CD8-positive, alpha-beta memory T cell (primary cell): ENCODE results near the gene FSTL4. TPM values are rescaled to one million over a fixed set of nuclear protein-coding genes. Genes with fewer than 3 reads are reported as not detected.

Experiments used
- CTCF ChIA-PET: fragments of 350-600 bp; sonication (Branson Sonifier 250); formaldehyde crosslinking; loops from one replicate; lab custom pipeline; 2021; ENCODE audit warnings: antibody characterized with exemption; lab: Charles Lee
- POLR2A ChIA-PET: fragments of 350-600 bp; sonication (Branson Sonifier 250); formaldehyde crosslinking; loops from one replicate; lab custom pipeline; 2021; ENCODE audit warnings: antibody characterized with exemption; lab: Charles Lee
- DNase-seq, 5 donors: peaks; one replicate each; pipeline versions ENCODE4 v3.0.0 to v3.0.0-alpha.2; 2020 to 2022; ENCODE audit warnings: mixed read lengths in 1 of 5
- H3K27ac ChIP-seq: one replicate; pipeline ENCODE4 v1.7.0; 2013; ENCODE audit warnings: low read depth, mild to moderate bottlenecking, low read length, moderate library complexity
- H3K27me3 ChIP-seq: 2 replicates; pipeline ENCODE4 v1.7.0; 2013; ENCODE audit warnings: low read length, mild to moderate bottlenecking; ENCODE audit not compliant: insufficient read depth, poor library complexity, severe bottlenecking
- H3K36me3 ChIP-seq: 2 replicates; pipeline ENCODE4 v1.7.0; 2013; ENCODE audit warnings: mild to moderate bottlenecking, low read length, moderate library complexity; ENCODE audit not compliant: insufficient read depth
- H3K4me1 ChIP-seq: 2 replicates; pipeline ENCODE4 v1.7.0; 2013; ENCODE audit warnings: mild to moderate bottlenecking, low read length, moderate library complexity; ENCODE audit not compliant: insufficient read depth
- H3K4me3 ChIP-seq: 2 replicates; pipeline ENCODE4 v1.7.0; 2013; ENCODE audit warnings: mild to moderate bottlenecking, low read length
- H3K9me3 ChIP-seq: 2 replicates; pipeline ENCODE4 v1.7.0; 2013; ENCODE audit warnings: mild to moderate bottlenecking, low read length
- H3K27ac Mint-ChIP-seq, 8 donors: one replicate each; pipeline ENCODE4 v1.8.0; 2020 to 2021; ENCODE audit warnings: mixed read lengths in 8 of 8, mild to moderate bottlenecking in 6 of 8, inconsistent platforms in 3 of 8, moderate library complexity in 3 of 8
- H3K27me3 Mint-ChIP-seq, 2 donors: one replicate each; pipeline ENCODE4 v1.8.0; 2020 to 2021; ENCODE audit warnings: mixed read lengths in 2 of 2, mild to moderate bottlenecking in 1 of 2, moderate library complexity in 1 of 2
- H3K36me3 Mint-ChIP-seq, 3 donors: one replicate each; pipeline ENCODE4 v1.8.0; 2020 to 2021; ENCODE audit warnings: mixed read lengths in 3 of 3, inconsistent platforms in 1 of 3, mild to moderate bottlenecking in 1 of 3
- H3K4me1 Mint-ChIP-seq, 3 donors: one replicate each; pipeline ENCODE4 v1.8.0; 2020 to 2021; ENCODE audit warnings: mixed read lengths in 3 of 3, inconsistent platforms in 1 of 3, mild to moderate bottlenecking in 1 of 3
- H3K4me3 Mint-ChIP-seq, 7 donors: one replicate each; pipeline ENCODE4 v1.8.0; 2020 to 2021; ENCODE audit warnings: mixed read lengths in 7 of 7, mild to moderate bottlenecking in 6 of 7, moderate library complexity in 4 of 7, inconsistent platforms in 2 of 7
- H3K9me3 Mint-ChIP-seq, 5 donors: one replicate each; pipeline ENCODE4 v1.8.0; 2020 to 2022; ENCODE audit warnings: mixed read lengths in 5 of 5, mild to moderate bottlenecking in 3 of 5, moderate library complexity in 2 of 5, inconsistent platforms in 1 of 5
- polyA plus RNA-seq: library from polyadenylated mRNA; unstranded; fragments of 300-500 nt; fragmentation: Illumina TruSeq; gene quantifications from one replicate; pipeline ENCODE4 v1.2.3, GENCODE V29; 2021
- total RNA-seq, 2 experiments: library from RNA; stranded (reverse); gene quantifications; one replicate each; pipeline ENCODE4 v1.2.3, GENCODE V29; 2021

The FSTL4 gene
- total and polyA plus RNA-seq, 3 experiments from 2014 or later = 0.33 TPM; not detected in 2

- Mint-ChIP-seq H3K36me3 (no peaks in the 10 kb centered on the region), H3K27ac (no peak overlapping the region), H3K27me3 (peaks cover 0 to 3% of the 10 kb centered on the region in 2 donors), H3K4me1 (no peaks in the 10 kb centered on the region), H3K4me3 (no peak overlapping the region), H3K9me3 (no peaks in the 10 kb centered on the region)
- DNase-seq = no peak
- Histone ChIP-seq H3K36me3 (no peaks in the 10 kb centered on the region), H3K27me3 (no peaks in the 10 kb centered on the region), H3K4me1 (no peaks in the 10 kb centered on the region), H3K27ac (no peak overlapping the region), H3K4me3 (no peak overlapping the region), H3K9me3 (no peaks in the 10 kb centered on the region)
- ChIA-PET POLR2A (no interaction called here), CTCF (interaction anchor here (0.8 to 2.6 kb wide), 2 partner anchors 24 to 176 kb away, joined by 3 to 10 read pairs; no protein-coding TSS in a partner anchor)
Observed at GRCh38 chr5:133286483-133286882, 325.9 kb downstream of the FSTL4 start.

- no peaks in the 10 kb centered on the region for H3K27me3 Mint-ChIP-seq
- DNase-seq = no peak
- ChIA-PET POLR2A (no interaction called here), CTCF (interaction anchor here (2.6 kb wide), 1 partner anchor 175 kb away, joined by 10 read pairs; no protein-coding TSS in a partner anchor)
- H3K4me3 Mint-ChIP-seq = no peak overlapping the region
- no peaks in the 10 kb centered on the region for H3K36me3 ChIP-seq
- no peak overlapping the region for H3K27ac Mint-ChIP-seq
- no peak overlapping the region for H3K27ac ChIP-seq
- H3K9me3 Mint-ChIP-seq = no peaks in the 10 kb centered on the region
- no peaks in the 10 kb centered on the region for H3K4me1 ChIP-seq
- no peaks in the 10 kb centered on the region for H3K9me3 ChIP-seq
- H3K4me3 ChIP-seq = no peak overlapping the region
- no peaks in the 10 kb centered on the region for H3K4me1 Mint-ChIP-seq
- H3K36me3 Mint-ChIP-seq = no peaks in the 10 kb centered on the region
- no peaks in the 10 kb centered on the region for H3K27me3 ChIP-seq
Observed at GRCh38 chr5:133285583-133286021, 326.7 kb downstream of the FSTL4 start.

GRCh38 chr5:133284306-133284705 lies 328.0 kb downstream of the FSTL4 start:
- no peaks in the 10 kb centered on the region for H3K9me3 ChIP-seq
- DNase-seq = no peak
- no peaks in the 10 kb centered on the region for H3K9me3 Mint-ChIP-seq
- no peaks in the 10 kb centered on the region for H3K27me3 Mint-ChIP-seq
- H3K4me1 ChIP-seq = no peaks in the 10 kb centered on the region
- H3K36me3 ChIP-seq = no peaks in the 10 kb centered on the region
- H3K27ac ChIP-seq = no peak overlapping the region
- H3K4me1 Mint-ChIP-seq = no peaks in the 10 kb centered on the region
- no peaks in the 10 kb centered on the region for H3K27me3 ChIP-seq
- H3K4me3 Mint-ChIP-seq = no peak overlapping the region
- CTCF ChIA-PET = no interaction called here
- no peak overlapping the region for H3K27ac Mint-ChIP-seq
- H3K36me3 Mint-ChIP-seq = no peaks in the 10 kb centered on the region
- H3K4me3 ChIP-seq = no peak overlapping the region
- POLR2A ChIA-PET = no interaction called here

GRCh38 chr5:133278317-133278716 lies 334.0 kb downstream of the FSTL4 start:
- POLR2A ChIA-PET = no interaction called here
- DNase-seq = no peak

GRCh38 chr5:133277744-133278143 lies 334.6 kb downstream of the FSTL4 start:
- no peak for DNase-seq
- POLR2A ChIA-PET = no interaction called here
- Mint-ChIP-seq H3K27ac (no peak overlapping the region), H3K4me3 (peak overlapping the region in 1 of 7 donors; percentile 56), H3K36me3 (no peaks in the 10 kb centered on the region), H3K4me1 (no peaks in the 10 kb centered on the region), H3K9me3 (no peaks in the 10 kb centered on the region), H3K27me3 (no peaks in the 10 kb centered on the region)
- H3K27me3 ChIP-seq = no peaks in the 10 kb centered on the region
- H3K9me3 ChIP-seq = no peaks in the 10 kb centered on the region
- no peak overlapping the region for H3K27ac ChIP-seq
- H3K36me3 ChIP-seq = no peaks in the 10 kb centered on the region
- CTCF ChIA-PET = interaction anchor here (1.6 kb wide), 1 partner anchor 10 kb away, joined by 5 read pairs; no protein-coding TSS in a partner anchor
- H3K4me3 ChIP-seq = no peak overlapping the region
- H3K4me1 ChIP-seq = no peaks in the 10 kb centered on the region

More at GRCh38 chr5:133278317-133278716, 334.0 kb downstream of the FSTL4 start:
- CTCF ChIA-PET = interaction anchor here (1.6 kb wide), 1 partner anchor 9 kb away, joined by 5 read pairs; no protein-coding TSS in a partner anchor
- Mint-ChIP-seq H3K27ac (no peak overlapping the region), H3K36me3 (no peaks in the 10 kb centered on the region), H3K27me3 (no peaks in the 10 kb centered on the region), H3K4me3 (no peak overlapping the region), H3K4me1 (no peaks in the 10 kb centered on the region), H3K9me3 (no peaks in the 10 kb centered on the region)
- H3K36me3 ChIP-seq = no peaks in the 10 kb centered on the region
- no peaks in the 10 kb centered on the region for H3K27me3 ChIP-seq
- no peak overlapping the region for H3K4me3 ChIP-seq
- H3K4me1 ChIP-seq = no peaks in the 10 kb centered on the region
- no peak overlapping the region for H3K27ac ChIP-seq
- H3K9me3 ChIP-seq = no peaks in the 10 kb centered on the region

- no peak overlapping the region for H3K4me3 ChIP-seq
- CTCF ChIA-PET = interaction anchor here (1.6 kb wide), 1 partner anchor 11 kb away, joined by 4 read pairs; no protein-coding TSS in a partner anchor
Observed at GRCh38 chr5:133276171-133276570, 336.2 kb downstream of the FSTL4 start.

GRCh38 chr5:133275631-133276030 lies 336.7 kb downstream of the FSTL4 start:
- Mint-ChIP-seq H3K27ac (no peak overlapping the region), H3K9me3 (no peaks in the 10 kb centered on the region), H3K27me3 (no peaks in the 10 kb centered on the region), H3K4me3 (no peak overlapping the region), H3K4me1 (no peaks in the 10 kb centered on the region), H3K36me3 (no peaks in the 10 kb centered on the region)
- H3K4me3 ChIP-seq = no peak overlapping the region
- H3K9me3 ChIP-seq = no peaks in the 10 kb centered on the region
- no peaks in the 10 kb centered on the region for H3K27me3 ChIP-seq
- H3K36me3 ChIP-seq = no peaks in the 10 kb centered on the region
- ChIA-PET CTCF (interaction anchor here (1.6 kb wide), 1 partner anchor 12 kb away, joined by 4 read pairs; no protein-coding TSS in a partner anchor), POLR2A (no interaction called here)
- no peak overlapping the region for H3K27ac ChIP-seq
- no peaks in the 10 kb centered on the region for H3K4me1 ChIP-seq
- DNase-seq = no peak

More at GRCh38 chr5:133276171-133276570, 336.2 kb downstream of the FSTL4 start:
- no peak overlapping the region for H3K27ac Mint-ChIP-seq
- Histone ChIP-seq H3K27me3 (no peaks in the 10 kb centered on the region), H3K9me3 (no peaks in the 10 kb centered on the region), H3K4me1 (no peaks in the 10 kb centered on the region), H3K27ac (no peak overlapping the region), H3K36me3 (no peaks in the 10 kb centered on the region)
- H3K36me3 Mint-ChIP-seq = no peaks in the 10 kb centered on the region
- DNase-seq = no peak
- H3K4me1 Mint-ChIP-seq = no peaks in the 10 kb centered on the region
- no peaks in the 10 kb centered on the region for H3K9me3 Mint-ChIP-seq
- POLR2A ChIA-PET = no interaction called here
- H3K4me3 Mint-ChIP-seq = no peak overlapping the region
- H3K27me3 Mint-ChIP-seq = no peaks in the 10 kb centered on the region

GRCh38 chr5:133274597-133274935 lies 337.8 kb downstream of the FSTL4 start:
- Mint-ChIP-seq H3K36me3 (no peaks in the 10 kb centered on the region), H3K4me1 (no peaks in the 10 kb centered on the region), H3K9me3 (no peaks in the 10 kb centered on the region), H3K27ac (peak overlapping the region in 1 of 8 donors; percentile 54), H3K27me3 (no peaks in the 10 kb centered on the region), H3K4me3 (no peak overlapping the region)
- H3K9me3 ChIP-seq = no peaks in the 10 kb centered on the region
- no peaks in the 10 kb centered on the region for H3K36me3 ChIP-seq
- ChIA-PET POLR2A (no interaction called here), CTCF (interaction anchor here (1.6 kb wide), 1 partner anchor 13 kb away, joined by 4 read pairs; no protein-coding TSS in a partner anchor)
- DNase-seq = no peak
- no peaks in the 10 kb centered on the region for H3K4me1 ChIP-seq
- no peak overlapping the region for H3K27ac ChIP-seq
- no peaks in the 10 kb centered on the region for H3K27me3 ChIP-seq
- H3K4me3 ChIP-seq = no peak overlapping the region
